Measurements from ENCODE around the gene VPS25. TPM values are rescaled to one million over a fixed set of nuclear protein-coding genes. Genes with fewer than 3 reads are reported as not detected.
A peak's percentile ranks its signal among the peaks of the same experiment; 100 is the strongest.

Gene VPS25
- total RNA-seq, 1 donor from 2014 or later, result 54.0 TPM

- no peak for DNase-seq (ENCODE audit: low spot score)
Measured at GRCh38 chr17:42795465-42795864, 22.2 kb downstream of the VPS25 start.

- no peak for DNase-seq (ENCODE audit: low spot score)
Measured at GRCh38 chr17:42796066-42796758, 23.0 kb downstream of the VPS25 start.

DNA sequence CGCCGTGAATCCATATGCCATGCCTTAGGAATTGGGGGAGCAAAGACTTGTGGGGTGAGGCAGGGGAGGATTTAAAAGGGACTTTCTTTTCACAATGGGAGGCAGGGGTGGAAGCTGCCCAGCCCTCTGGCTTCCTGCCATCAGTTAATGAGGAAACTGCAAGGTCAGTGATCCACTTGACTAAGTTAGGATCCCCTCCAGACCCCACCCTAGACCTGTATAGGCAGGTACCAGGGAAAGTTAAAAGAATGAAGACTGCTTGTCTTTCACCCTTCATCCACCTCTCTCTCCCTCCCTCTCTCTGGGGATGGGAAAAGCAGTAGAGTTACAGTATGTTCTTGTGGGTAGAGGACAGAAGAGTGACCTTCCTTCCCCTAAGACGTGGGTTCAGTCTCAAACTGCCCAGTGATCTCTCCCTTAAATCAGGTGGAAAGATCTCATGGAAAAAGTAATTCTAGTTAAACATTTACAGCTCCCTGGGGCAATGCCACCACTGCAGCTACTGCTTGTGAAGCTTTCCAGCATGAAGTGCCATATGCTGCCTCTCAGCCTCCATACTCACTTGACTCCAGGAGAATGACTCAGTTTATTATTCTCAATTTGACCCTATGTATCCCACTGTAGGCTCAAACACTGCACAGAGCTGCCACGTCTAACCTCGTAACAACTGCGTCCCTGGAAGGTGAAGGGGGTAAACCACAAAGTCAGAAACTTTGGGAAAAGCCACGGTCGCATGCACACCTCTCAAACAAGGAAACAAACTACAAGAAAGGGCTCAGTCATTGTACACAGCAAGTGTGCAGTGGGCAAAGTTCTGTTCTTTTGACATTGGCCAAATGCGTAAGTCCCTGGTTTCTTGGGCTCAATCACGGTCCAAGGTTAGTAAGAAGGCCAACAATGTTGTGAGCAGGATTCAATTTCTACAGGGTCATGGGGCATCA is 24.1 kb downstream of the VPS25 start:
- DNase-seq (ENCODE audit: low spot score), result no peak

GRCh38 chr17:42798011-42798382 is 24.7 kb downstream of the VPS25 start:
- DNase-seq (ENCODE audit: low spot score), result no peak

- DNase-seq (ENCODE audit: low spot score), result peak; percentile 82
Measured at GRCh38 chr17:42798383-42799380, 25.4 kb downstream of the VPS25 start, which contains the start of the genes CNTD1 and COA3. Gene CNTD1, plus strand, starts transcription at chr17:42798861. Its CDS starts 207 bp downstream, at chr17:42799068. Gene COA3, minus strand, starts transcription at chr17:42798704. Its CDS starts 23 bp downstream, at chr17:42798681.

GRCh38 chr17:42803074-42803883 is 30.0 kb downstream of the VPS25 start:
- no peak for DNase-seq (ENCODE audit: low spot score)

DNA sequence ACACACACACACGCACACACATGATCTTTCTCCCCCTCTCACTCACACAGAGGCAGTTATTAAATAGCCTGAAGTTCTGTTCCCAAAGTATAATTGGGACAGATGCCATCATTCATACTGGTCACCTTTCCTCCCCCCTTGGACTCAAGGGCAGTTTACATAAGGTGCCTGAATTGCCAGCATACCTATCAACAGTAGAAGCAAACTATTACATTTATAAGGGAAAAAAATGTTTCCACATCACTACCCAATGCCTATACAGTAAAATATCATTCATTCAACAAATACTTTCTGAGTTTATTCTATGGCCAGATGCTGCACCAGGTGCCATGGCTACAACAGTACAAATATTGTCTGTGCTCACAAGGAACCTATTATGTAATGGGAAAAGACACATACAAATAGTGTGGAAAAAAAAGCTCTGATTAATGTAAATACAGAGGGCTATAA is 31.7 kb downstream of the VPS25 start:
- DNase-seq (ENCODE audit: low spot score), result no peak

DNA sequence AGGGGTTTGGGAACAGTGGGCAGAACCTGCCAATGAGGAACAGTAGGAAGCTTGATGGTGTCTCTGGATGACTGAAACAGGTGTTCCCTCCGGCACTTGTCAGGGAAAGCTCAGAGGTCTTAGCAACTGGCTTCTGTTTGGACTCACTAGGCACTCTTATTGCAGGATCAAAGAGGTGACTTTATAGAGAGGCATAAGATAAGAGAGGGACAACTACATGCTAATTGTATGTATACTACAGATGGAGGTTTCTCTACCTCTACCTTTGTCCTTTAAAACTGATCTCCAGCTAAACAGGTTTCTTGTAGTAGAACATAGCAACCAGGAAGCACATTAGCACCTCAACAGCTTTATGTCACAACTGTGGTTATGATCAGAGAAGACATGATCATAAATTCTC is 33.0 kb downstream of the VPS25 start:
- DNase-seq (ENCODE audit: low spot score), result no peak

DNA sequence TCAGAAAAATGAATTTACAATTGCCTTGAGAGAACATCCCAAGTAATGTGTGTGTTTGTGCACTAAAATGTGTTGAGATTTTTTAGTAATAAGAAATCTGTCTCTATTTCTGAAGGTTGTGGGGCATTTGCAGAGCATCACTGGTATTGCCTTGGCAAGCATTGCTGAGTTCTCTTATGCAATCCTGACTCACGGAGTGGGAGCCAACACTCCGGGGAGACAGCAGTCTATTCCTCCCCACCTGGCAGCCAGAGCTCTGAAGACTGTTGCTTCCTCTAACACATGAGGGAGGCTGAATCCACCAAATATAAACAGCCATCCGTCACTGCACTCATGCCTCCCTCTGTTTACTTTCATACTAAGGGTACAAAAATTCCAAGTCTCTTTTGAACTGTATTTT is 36.0 kb downstream of the VPS25 start:
- no peak for DNase-seq (ENCODE audit: low spot score)

GRCh38 chr17:42814633-42815399 is 41.6 kb downstream of the VPS25 start:
- no peak for DNase-seq (ENCODE audit: low spot score)

- DNase-seq (ENCODE audit: low spot score), result no peak
Measured at GRCh38 chr17:42817866-42818265, 44.6 kb downstream of the VPS25 start.

DNA sequence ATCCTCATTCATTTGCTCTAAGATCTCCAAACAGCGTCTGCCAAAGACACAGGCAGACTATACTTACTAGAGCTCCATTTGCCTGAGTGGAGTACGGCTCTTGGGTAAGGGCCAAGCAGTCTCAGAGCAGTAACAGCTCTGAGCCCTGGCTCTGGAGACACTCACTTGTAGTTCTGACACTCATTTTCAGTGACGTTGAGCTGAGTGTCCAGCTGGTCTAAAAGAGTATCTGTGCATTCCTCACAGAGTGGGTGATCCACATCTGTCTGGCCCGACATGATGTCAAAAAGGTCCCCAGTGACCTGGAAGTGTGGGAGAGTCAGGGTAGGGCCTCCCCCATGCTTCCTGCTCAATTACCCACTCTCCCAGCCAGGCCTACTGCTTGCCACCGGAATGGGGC is 45.1 kb downstream of the VPS25 start:
- no peak for DNase-seq (ENCODE audit: low spot score)

DNA sequence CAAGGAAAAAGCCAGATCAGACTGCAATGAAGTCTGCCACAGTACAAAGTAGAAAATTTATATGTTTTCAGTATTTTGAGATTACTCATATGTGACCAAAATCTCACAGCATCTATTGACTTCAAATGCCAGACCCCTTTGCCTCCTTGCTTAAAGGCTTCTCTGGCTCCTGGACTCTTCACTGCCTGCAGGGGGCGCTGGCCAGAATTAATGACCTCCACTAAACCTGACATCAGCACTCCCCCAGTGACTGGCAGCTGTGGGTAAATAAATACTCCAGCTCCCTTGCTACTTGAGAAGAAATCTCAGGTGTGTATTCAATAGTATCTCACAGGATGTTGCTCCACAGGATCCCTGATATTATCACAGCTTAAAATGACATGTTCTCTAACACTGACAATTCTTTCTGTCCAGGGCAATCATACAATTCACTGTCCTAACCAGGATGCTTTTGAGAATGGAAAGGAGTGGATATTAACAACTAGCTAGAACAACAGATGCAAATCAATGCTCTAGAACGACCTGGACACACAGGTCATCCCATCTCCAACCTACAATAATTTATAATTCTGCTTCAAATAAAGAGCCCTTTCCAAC is 46.8 kb downstream of the VPS25 start:
- no peak for DNase-seq (ENCODE audit: low spot score)

DNA sequence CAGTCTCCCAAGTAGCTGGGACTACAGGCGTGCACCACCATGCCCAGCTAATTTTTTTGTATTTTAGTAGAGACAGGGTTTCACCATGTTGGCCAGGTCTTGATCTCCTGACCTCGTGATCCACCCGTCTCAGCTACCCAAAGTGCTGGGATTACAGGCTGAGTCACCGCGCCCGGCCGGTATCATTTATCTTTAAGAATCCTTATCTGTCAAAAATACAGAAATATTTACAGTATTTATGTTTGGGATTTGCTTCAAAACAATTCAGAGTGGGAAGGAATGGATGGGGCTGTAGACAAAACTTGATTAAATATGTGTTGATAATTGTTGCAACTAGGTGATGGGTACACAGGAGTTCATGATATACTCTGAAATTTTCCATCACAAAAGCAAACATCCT is 47.9 kb downstream of the VPS25 start:
- DNase-seq (ENCODE audit: low spot score), result no peak

DNA sequence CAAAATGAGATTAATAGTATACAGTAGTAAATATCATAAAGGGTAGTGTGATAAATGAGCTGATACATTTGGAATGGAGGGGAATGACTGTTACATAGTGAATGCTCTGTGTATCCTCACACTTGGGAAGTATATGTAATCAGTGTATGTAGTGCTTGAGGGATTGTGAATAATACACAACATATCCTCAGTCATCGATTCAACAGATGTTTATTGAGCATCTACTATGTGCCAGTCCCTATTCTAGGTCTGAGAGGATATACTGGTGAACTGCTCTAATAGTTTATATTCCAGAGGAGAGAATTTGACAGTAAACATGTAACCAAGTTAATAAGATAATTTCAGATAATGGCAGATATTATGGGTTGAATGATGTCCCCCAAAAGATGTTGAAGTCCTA is 54.2 kb downstream of the VPS25 start:
- DNase-seq (ENCODE audit: low spot score), result no peak
